ENCODE data around the gene STXBP5L.

- TF ChIP-seq YY1 (IDR thresholded peaks at IDR 0.05), result no peak
- TF ChIP-seq CTCF (IDR thresholded peaks at IDR 0.05; ENCODE audit: low read depth, low read length, missing input control), result no peak
- TF ChIP-seq ZBTB33 (IDR thresholded peaks at IDR 0.05), result no peak
- TF ChIP-seq HNF4A (conservative IDR thresholded peaks at IDR 0.05), result no peak
Observed at GRCh38 chr3:121096953-121097352, 188.9 kb downstream of the STXBP5L start.

Measured in liver (tissue), 3 donors.